Small intestine (tissue), 7 donors: ENCODE data around the gene HS6ST1. TPM values are rescaled to one million over a fixed set of nuclear protein-coding genes. Genes with fewer than 3 reads are reported as not detected.
"Not testable (repeated sequence)": the region's sequence is repeated elsewhere in the genome, so short reads cannot be mapped to it uniquely, and the experiment has no call there.

Experiments used
- DNase-seq, 2 donors: peaks; one replicate each; pipeline versions ENCODE4 v3.0.0 to v3.0.0-alpha.2; 2013
- FAIRE-seq: peaks from 2 replicates; lab custom pipeline; 2012; peaks lifted over from hg19 to GRCh38; lab: Jason Lieb, UNC
- H3K27ac ChIP-seq, 3 donors: one replicate each; pipeline ENCODE4 v1.5.1; 2013; ENCODE audit warnings: low read length in 2 of 3, mild to moderate bottlenecking in 2 of 3, control low read depth in 1 of 3, inconsistent platforms in 1 of 3, low read depth in 1 of 3, moderate library complexity in 1 of 3
- H3K27me3 ChIP-seq, 3 donors: one replicate each; pipeline ENCODE4 v1.6.1; 2013; ENCODE audit warnings: low read length in 3 of 3, inconsistent platforms in 1 of 3; ENCODE audit not compliant: control insufficient read depth in 3 of 3, insufficient read depth in 3 of 3
- H3K36me3 ChIP-seq, 3 donors: one replicate each; pipeline ENCODE4 v1.6.1; 2013; ENCODE audit warnings: low read length in 3 of 3, inconsistent platforms in 1 of 3, low read depth in 1 of 3, mild to moderate bottlenecking in 1 of 3, moderate library complexity in 1 of 3; ENCODE audit not compliant: control insufficient read depth in 3 of 3, insufficient read depth in 2 of 3
- H3K4me1 ChIP-seq, 3 donors: one replicate each; pipeline ENCODE4 v1.6.1; 2013; ENCODE audit warnings: low read length in 2 of 3, inconsistent platforms in 1 of 3, low read depth in 1 of 3, mild to moderate bottlenecking in 1 of 3, moderate library complexity in 1 of 3; ENCODE audit not compliant: control insufficient read depth in 3 of 3, insufficient read depth in 2 of 3
- H3K4me3 ChIP-seq, 3 donors: one replicate each; pipeline ENCODE4 v1.5.1; 2013; ENCODE audit warnings: low read length in 3 of 3, control low read depth in 1 of 3, inconsistent platforms in 1 of 3, low read depth in 1 of 3, mild to moderate bottlenecking in 1 of 3, moderate library complexity in 1 of 3
- H3K9me3 ChIP-seq, 2 donors: one replicate each; pipeline ENCODE4 v1.6.1; 2013; ENCODE audit warnings: low read depth in 1 of 2, low read length in 1 of 2; ENCODE audit not compliant: control insufficient read depth in 2 of 2, insufficient read depth in 1 of 2
- WGBS, 3 donors: extraction: QIAGEN DNeasy Blood & Tissue Kit; methylation state at CpG; one replicate each; pipeline ENCODE4 v1.1.7; 2013; 5-methylcytosine and 5-hydroxymethylcytosine counted together
- polyA plus RNA-seq, 4 donors: library from polyadenylated mRNA; stranded (reverse) in 3 of 4; unstranded in 1 of 4; fragments of 200-250 nt in 3 of 4; fragments of 120-200 nt in 1 of 4; gene quantifications; one replicate each; pipeline versions ENCODE4 v1.2.1 to v1.2.3, GENCODE V29; 2013
- donor health status: healthy with polysubstance abuse.
- donor health status: control.
- donor health status: control.
- donor health status: Bipolar disorder and iron deficiency.
- donor health status: healthy.

The HS6ST1 gene
- polyA plus RNA-seq, 4 donors: 4.0 to 20.7 (median 12.5) TPM

DNA sequence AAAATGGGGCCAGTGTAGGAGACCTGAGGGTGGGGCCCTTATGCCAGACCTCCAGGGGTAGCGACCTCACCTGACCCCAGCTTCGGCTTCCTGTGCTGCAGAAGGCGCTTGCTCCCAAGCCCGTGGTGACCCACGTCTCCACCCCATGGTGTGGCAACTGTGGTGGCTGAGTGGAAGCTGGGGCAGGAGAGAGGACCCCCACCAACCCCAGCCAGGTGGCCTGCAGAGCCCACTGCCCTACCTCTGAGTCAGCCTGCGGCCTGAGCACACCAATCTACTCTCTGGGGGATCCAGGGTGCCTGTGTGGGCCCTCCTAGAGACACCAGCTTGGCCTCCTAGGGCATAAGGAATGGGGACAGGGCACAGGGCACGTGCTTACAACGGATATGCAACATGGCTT, 52.2 kb downstream of the HS6ST1 start:
- H3K4me3 ChIP-seq, DNase-seq, H3K4me1 ChIP-seq, H3K27ac ChIP-seq, H3K9me3 ChIP-seq, FAIRE-seq, H3K27me3 ChIP-seq: not testable (repeated sequence)
- H3K36me3 ChIP-seq: peaks cover 0 to 23% (median 0%) of the 10 kb centered on the region in 3 donors
- 91 to 96% (median 96%) methylated on average over 7 to 8 of the region's 8 CpGs for WGBS, 3 donors

DNA sequence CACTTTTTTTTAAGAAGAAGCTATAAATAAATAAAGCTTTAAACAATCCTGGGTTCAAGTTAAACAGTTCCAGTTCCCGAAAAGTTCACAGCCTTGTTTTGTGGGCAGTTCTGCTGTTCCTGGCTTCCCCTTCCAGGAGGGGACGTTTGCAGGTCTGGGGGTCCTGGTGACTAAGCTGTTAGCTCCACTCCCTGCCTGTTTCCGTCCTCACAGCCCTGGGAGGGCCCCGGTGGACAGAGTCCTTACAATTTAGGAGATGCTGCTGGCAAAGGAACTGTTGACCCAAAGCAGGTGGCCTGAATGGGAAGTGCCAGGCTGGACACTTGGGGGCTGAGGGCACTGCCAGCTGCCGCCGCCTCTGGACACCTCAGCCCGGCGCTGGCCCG, 53.1 kb downstream of the HS6ST1 start:
- H3K9me3 ChIP-seq, DNase-seq, FAIRE-seq: not testable (repeated sequence)

DNA sequence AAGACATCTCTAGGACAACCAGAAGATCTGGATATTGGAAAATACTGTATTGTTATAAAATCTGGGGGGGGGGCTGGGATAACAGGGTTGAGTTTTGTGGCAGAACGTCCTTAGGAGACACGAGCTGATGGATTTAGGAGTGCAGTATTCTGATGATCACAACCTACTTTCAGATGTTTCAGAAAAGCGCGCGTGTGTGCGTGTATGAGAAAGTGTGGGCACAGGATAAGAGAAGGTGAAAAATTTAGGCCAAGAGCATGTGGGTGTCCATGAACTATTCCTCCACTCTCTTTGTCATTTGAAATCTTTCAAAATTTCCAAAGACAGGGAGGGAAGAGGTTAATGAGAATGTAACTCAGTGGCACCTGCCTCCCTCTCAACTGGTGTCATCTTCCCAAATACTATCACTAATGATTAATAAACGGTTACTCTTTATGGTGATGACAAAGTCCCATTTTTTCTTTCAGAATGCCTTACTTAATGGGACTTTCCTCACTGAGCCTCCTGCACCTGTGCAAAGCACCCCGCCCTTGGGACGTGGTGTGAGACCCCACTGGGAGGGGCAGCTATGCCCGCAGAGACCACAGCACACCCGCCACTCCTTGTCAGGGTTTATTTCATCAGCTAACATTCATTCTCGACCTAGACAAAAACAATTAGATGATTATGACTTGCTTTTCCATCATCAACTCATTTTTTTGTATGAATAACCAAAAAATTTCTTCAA, 53.6 kb downstream of the HS6ST1 start:
- DNase-seq (peak in 1 of 2 donors; percentile 8), FAIRE-seq (no peak)
- Histone ChIP-seq H3K36me3 (peaks cover 0 to 14% (median 0%) of the 10 kb centered on the region in 3 donors), H3K4me1 (peaks cover 0 to 2% (median 0%) of the 10 kb centered on the region in 3 donors), H3K4me3 (no peak overlapping the region), H3K9me3 (peaks cover 0 to 3% of the 10 kb centered on the region in 2 donors), H3K27ac (peak overlapping the region in 1 of 3 donors; percentile 28), H3K27me3 (no peaks in the 10 kb centered on the region)
- 58 to 65% (median 61%) methylated on average over 12 of the region's 12 CpGs for WGBS, 3 donors

More for the DNA sequence above, 53.1 kb downstream of the HS6ST1 start:
- not testable (repeated sequence) for H3K4me1 ChIP-seq, H3K4me3 ChIP-seq, H3K27ac ChIP-seq, H3K27me3 ChIP-seq
- H3K36me3 ChIP-seq: peaks cover 0 to 16% (median 0%) of the 10 kb centered on the region in 3 donors
- 65 to 78% (median 70%) methylated on average over 4 of the region's 9 CpGs for WGBS, 3 donors

DNA sequence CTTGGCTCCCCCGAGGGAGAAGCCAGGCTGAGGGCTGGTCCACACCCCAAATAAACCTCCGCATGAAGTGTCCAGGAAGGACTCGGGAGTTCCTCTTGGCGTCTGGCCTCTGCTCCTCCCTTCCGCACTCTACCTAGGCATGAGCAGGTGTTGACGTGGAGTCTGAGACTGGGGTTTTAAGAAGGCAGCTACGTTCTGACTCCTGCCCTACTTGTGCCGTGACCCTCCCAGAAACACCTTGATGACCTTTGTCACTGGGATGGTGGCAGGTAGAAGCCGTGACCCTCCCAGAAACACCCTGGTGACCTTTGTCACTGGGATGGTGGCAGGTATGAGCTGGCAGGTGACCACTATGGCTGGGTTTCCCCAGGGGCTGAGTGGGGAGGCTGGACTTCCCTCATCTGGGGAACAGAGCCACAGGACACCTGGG, 54.8 kb downstream of the HS6ST1 start:
- Histone ChIP-seq H3K4me3 (no peak overlapping the region), H3K36me3 (peaks cover 0 to 7% (median 0%) of the 10 kb centered on the region in 3 donors), H3K27me3 (no peaks in the 10 kb centered on the region), H3K9me3 (peaks cover 0 to 4% of the 10 kb centered on the region in 2 donors), H3K4me1 (peaks cover 0 to 2% (median 0%) of the 10 kb centered on the region in 3 donors), H3K27ac (peak overlapping the region in 2 of 3 donors; percentile 52 to 77)
- FAIRE-seq (no peak), DNase-seq (peak in 1 of 2 donors; percentile 88)
- WGBS, 3 donors: 21 to 67% (median 45%) methylated on average over 9 of the region's 9 CpGs

DNA sequence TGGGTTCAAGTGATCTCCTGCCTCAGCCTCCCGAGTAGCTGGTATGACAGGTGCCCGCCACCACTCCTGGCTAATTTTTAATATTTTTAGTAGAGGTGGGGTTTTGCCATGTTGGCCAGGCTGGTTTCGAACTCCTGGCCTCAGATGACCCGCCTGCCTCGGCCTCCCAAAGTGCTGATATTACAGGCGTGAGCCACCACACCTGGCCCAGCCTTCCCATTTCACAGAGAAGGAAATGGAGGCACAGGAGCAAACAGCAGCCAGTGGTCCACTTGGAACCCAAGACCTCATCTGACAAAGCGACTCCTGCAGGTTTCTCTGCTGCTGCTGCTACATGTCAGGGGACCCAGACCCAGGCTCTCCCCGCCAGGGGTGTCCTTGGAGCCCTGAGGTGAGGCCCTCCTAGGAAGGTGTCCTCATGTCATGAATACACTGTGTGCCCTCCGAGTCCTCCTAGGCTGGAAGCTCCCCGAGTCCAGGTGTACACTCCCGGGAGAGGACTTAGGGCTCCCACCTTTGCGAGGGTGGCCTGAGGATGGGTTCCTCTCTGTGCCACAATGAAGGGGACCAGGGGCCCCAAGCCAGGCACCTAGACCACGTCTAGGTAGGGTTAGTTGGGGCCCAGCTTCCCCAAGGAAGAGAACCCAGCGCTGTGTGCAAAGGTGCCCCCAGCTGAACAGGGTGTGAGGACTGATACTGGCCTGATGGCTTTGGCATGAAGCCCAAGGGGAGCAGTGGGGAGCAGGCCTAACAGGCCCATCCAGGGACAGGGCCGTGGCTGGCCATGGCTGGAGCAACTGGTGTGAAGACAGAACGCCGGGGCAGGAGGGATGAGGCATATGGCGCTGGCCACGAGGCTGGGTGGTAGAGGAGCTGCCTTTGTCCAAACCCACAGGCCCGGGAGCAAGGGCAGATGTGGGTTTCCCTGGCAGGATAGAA, 56.1 kb downstream of the HS6ST1 start:
- peak overlapping the region in 1 of 3 donors; percentile 77 for H3K27ac ChIP-seq
- H3K4me1 ChIP-seq: peaks cover 0 to 2% (median 0%) of the 10 kb centered on the region in 3 donors
- H3K36me3 ChIP-seq: peaks cover 0 to 2% (median 0%) of the 10 kb centered on the region in 3 donors
- FAIRE-seq (no peak), DNase-seq (no peak)
- H3K4me3 ChIP-seq: no peak overlapping the region
- WGBS, 3 donors: 86 to 89% (median 87%) methylated on average over 20 of the region's 20 CpGs
- H3K9me3 ChIP-seq: peaks cover 0 to 4% of the 10 kb centered on the region in 2 donors
- no peaks in the 10 kb centered on the region for H3K27me3 ChIP-seq

- FAIRE-seq (no peak), DNase-seq (no peak)
- Histone ChIP-seq H3K27me3 (no peaks in the 10 kb centered on the region), H3K36me3 (peaks cover 0 to 2% (median 0%) of the 10 kb centered on the region in 3 donors), H3K9me3 (peaks cover 0 to 4% of the 10 kb centered on the region in 2 donors), H3K27ac (no peak overlapping the region), H3K4me1 (peaks cover 0 to 2% (median 0%) of the 10 kb centered on the region in 3 donors), H3K4me3 (no peak overlapping the region)
- WGBS, 3 donors: 81 to 84% (median 82%) methylated on average over 26 of the region's 26 CpGs
Measured at GRCh38 chr2:128261245-128262128, 57.2 kb downstream of the HS6ST1 start.

DNA sequence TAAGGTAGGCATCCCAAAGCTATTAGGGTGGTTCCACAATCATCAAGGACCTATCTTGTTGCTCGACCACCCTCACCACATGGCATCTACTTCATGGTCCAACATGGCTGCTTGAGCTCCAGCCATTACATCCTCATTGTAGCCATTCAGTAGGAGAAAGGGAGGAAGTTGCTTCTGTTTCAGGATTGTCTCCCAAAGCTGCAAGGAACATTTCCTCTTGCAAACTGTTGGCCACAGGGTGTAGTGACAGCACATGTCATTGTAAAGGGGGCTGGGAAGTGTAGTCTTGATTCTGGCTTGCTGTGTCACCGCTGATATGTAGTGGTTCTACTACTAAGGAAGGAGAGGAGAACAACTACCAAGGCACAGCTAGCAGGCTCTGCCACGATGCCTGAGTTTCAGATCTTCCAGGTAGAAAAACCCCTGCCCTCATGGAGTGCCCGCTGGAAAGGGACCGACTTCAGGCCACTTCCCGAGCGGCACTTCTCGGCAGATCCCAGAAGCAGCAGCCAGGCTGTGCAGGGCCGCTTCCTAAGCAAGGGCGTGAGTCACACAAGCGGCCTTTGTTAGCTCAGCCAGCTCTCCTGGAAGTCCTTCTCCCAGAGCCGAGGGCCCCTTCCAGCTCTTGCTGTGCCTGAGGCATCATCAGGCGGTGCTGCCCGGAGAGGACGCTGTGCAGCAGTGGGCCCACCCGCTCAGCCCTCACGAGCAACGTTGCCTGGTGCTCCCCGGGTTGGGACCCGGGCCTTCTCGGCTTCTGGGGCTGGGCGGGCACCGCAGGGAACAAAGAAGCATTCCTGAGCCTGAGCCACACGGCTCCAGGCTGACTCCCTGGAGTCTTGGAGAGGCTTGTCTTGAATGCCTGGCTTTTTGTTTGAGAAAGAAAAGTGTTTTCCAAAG, 58.2 kb downstream of the HS6ST1 start:
- peaks cover 0 to 2% (median 0%) of the 10 kb centered on the region in 3 donors for H3K36me3 ChIP-seq
- H3K27me3 ChIP-seq: no peaks in the 10 kb centered on the region
- WGBS, 3 donors: 65 to 80% (median 74%) methylated on average over 24 of the region's 24 CpGs
- H3K27ac ChIP-seq: no peak overlapping the region
- H3K4me3 ChIP-seq: no peak overlapping the region
- H3K4me1 ChIP-seq: peaks cover 0 to 2% (median 0%) of the 10 kb centered on the region in 3 donors
- DNase-seq: peak in 1 of 2 donors; percentile 39
- FAIRE-seq: no peak
- peaks cover 0 to 4% of the 10 kb centered on the region in 2 donors for H3K9me3 ChIP-seq
